ENCODE measurements around the gene NDUFS8. TPM values are rescaled to one million over a fixed set of nuclear protein-coding genes. Genes with fewer than 3 reads are reported as not detected.

NDUFS8 gene
- total and polyA plus RNA-seq, 2 of the 13 experiments (the other 11 are each of a cell fraction or from before 2014, with no cell fraction given), result 96.7 to 158 TPM

DNA sequence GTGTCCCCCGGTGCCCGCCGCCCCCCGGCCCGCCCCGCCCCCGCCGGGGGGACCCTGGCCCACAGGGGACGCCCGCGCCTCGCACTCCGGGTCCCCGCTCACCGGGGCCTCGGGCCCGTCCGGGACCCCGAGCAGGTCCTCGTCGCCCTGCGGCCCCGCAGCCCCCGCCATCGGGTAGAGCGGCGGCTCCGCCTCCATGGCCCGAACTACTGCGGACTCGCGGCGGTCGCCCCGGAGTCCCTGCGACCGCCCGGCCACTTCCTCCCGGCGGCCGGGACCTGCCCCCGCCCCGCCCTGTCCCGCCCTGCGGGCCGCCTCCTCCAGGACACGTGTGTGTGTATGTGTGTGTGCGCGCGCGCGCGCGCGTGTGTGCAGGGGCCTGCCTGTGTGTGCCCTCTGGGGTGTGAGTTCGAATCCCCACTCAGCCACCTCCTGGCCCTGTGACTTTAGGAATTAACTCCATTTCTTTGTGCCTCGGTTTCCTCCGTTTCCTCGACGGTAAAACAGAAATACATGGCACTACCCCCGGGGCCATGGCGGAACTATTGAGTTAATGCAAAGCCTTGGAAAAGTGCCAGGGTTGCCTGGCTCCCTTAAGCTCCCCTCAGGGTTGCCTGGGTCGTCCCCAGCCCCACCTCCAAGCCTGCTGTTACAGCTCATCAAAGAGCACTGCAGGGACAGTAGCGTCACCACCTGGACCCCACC is 26.5 kb upstream of the NDUFS8 start, which contains the start of gene UNC93B1 (continued):
- TF ChIP-seq E2F1 (CRISPR knock-in tag; IDR thresholded peaks at IDR 0.05) (no peak), ZNF557 (CRISPR knock-in tag; IDR thresholded peaks at IDR 0.05) (no peak), CREB1 (IDR thresholded peaks at IDR 0.05) (no peak), CREB1 (CRISPR knock-in tag; IDR thresholded peaks at IDR 0.05) (no peak), NFYB (CRISPR knock-in tag; IDR thresholded peaks at IDR 0.05) (no peak), ZNF776 (CRISPR knock-in tag; IDR thresholded peaks at IDR 0.05) (no peak), ZMYM3 (CRISPR knock-in tag; IDR thresholded peaks at IDR 0.05) (peak; percentile 80), SKIL (CRISPR knock-in tag; IDR thresholded peaks at IDR 0.05; ENCODE audit: borderline replicate concordance) (no peak), ARID2 (CRISPR knock-in tag; IDR thresholded peaks at IDR 0.05; ENCODE audit: borderline replicate concordance) (no peak), EP300 (IDR thresholded peaks at IDR 0.05; ENCODE audit: low read depth in 2 of 2, low read length in 2 of 2) (no peak), EP300 (CRISPR knock-in tag; IDR thresholded peaks at IDR 0.05; ENCODE audit: borderline replicate concordance) (no peak), IRF2 (CRISPR knock-in tag; IDR thresholded peaks at IDR 0.05) (peak; percentile 40; the same call in 1 of the 2 replicates), ZBTB43 (CRISPR knock-in tag; conservative IDR thresholded peaks at IDR 0.05) (peak; percentile 95), ZNF33A (CRISPR knock-in tag; IDR thresholded peaks at IDR 0.05; ENCODE audit: borderline replicate concordance) (no peak), ISX (CRISPR knock-in tag; conservative IDR thresholded peaks at IDR 0.05) (no peak), NFATC3 (CRISPR knock-in tag; IDR thresholded peaks at IDR 0.05) (no peak), SUZ12 (IDR thresholded peaks at IDR 0.05; ENCODE audit: low read depth, low read length) (no peak), MIXL1 (CRISPR knock-in tag; IDR thresholded peaks at IDR 0.05) (no peak), BCL6 (CRISPR knock-in tag; IDR thresholded peaks at IDR 0.05) (0 out of 2 replicates have a peak, but pooled peaks have one; percentile 10), ZFP36L2 (CRISPR knock-in tag; IDR thresholded peaks at IDR 0.05) (no peak), GTF3A (CRISPR knock-in tag; conservative IDR thresholded peaks at IDR 0.05) (no peak)
- TF ChIP-seq, protein P1, sequence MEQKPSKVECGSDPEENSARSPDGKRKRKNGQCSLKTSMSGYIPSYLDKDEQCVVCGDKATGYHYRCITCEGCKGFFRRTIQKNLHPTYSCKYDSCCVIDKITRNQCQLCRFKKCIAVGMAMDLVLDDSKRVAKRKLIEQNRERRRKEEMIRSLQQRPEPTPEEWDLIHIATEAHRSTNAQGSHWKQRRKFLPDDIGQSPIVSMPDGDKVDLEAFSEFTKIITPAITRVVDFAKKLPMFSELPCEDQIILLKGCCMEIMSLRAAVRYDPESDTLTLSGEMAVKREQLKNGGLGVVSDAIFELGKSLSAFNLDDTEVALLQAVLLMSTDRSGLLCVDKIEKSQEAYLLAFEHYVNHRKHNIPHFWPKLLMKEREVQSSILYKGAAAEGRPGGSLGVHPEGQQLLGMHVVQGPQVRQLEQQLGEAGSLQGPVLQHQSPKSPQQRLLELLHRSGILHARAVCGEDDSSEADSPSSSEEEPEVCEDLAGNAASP (CRISPR knock-in tag; IDR thresholded peaks at IDR 0.05; ENCODE audit: borderline replicate concordance), result no peak
- TF ChIP-seq, protein P2, sequence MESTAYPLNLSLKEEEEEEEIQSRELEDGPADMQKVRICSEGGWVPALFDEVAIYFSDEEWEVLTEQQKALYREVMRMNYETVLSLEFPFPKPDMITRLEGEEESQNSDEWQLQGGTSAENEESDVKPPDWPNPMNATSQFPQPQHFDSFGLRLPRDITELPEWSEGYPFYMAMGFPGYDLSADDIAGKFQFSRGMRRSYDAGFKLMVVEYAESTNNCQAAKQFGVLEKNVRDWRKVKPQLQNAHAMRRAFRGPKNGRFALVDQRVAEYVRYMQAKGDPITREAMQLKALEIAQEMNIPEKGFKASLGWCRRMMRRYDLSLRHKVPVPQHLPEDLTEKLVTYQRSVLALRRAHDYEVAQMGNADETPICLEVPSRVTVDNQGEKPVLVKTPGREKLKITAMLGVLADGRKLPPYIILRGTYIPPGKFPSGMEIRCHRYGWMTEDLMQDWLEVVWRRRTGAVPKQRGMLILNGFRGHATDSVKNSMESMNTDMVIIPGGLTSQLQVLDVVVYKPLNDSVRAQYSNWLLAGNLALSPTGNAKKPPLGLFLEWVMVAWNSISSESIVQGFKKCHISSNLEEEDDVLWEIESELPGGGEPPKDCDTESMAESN (CRISPR knock-in tag; conservative IDR thresholded peaks at IDR 0.05), result no peak
- TF ChIP-seq, protein P3, sequence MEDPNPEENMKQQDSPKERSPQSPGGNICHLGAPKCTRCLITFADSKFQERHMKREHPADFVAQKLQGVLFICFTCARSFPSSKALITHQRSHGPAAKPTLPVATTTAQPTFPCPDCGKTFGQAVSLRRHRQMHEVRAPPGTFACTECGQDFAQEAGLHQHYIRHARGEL (CRISPR knock-in tag; IDR thresholded peaks at IDR 0.05), result no peak
